ENCODE data around the gene RALGAPA1. TPM values are rescaled to one million over a fixed set of nuclear protein-coding genes. Genes with fewer than 3 reads are reported as not detected.

The RALGAPA1 gene
- total and polyA plus RNA-seq, 2 donors (not counting 1 experiment from before 2014, with no cell fraction given), result 7.2 to 34.5 TPM

- no peak overlapping the region for H3K4me2 ChIP-seq (ENCODE audit: extremely low read depth, insufficient read depth, low read length)
- no peaks in the 10 kb centered on the region for H3K9me3 ChIP-seq (ENCODE audit: control insufficient read depth, insufficient read depth, low read depth, low read length)
- no peaks in the 10 kb centered on the region for H3K79me2 ChIP-seq (ENCODE audit: control insufficient read depth, insufficient read depth, low read length)
- no peaks in the 10 kb centered on the region for H3K36me3 ChIP-seq (ENCODE audit: control insufficient read depth, insufficient read depth, low read length)
- H3K4me1 ChIP-seq (ENCODE audit: control insufficient read depth, extremely low read depth, insufficient read depth, low read length), result no peaks in the 10 kb centered on the region
- no peak overlapping the region for H2AFZ ChIP-seq (ENCODE audit: low read length)
- H3K27me3 ChIP-seq (ENCODE audit: control insufficient read depth, insufficient read depth, low read length), result no peaks in the 10 kb centered on the region
- H3K27ac ChIP-seq (ENCODE audit: insufficient read depth, low read length), result no peak overlapping the region
- H3K9ac ChIP-seq (ENCODE audit: insufficient read depth, low read length), result no peak overlapping the region
- TF ChIP-seq CTCF (conservative IDR thresholded peaks at IDR 0.05 in 1 of 2, IDR thresholded peaks at IDR 0.05 in 1 of 2; ENCODE audit: low read depth in 1 of 2, low read length in 2 of 2) (no peak), EZH2 (IDR thresholded peaks at IDR 0.05; ENCODE audit: low read length, missing control alignments) (no peak)
- no peak for DNase-seq (ENCODE audit: low read depth in 2 of 2)
- no peaks in the 10 kb centered on the region for H4K20me1 ChIP-seq (ENCODE audit: control insufficient read depth, extremely low read depth, insufficient read depth, low read length)
- no peak overlapping the region for H3K4me3 ChIP-seq (replicated peaks in 1 of 4; ENCODE audit: control extremely low read depth in 1 of 4, insufficient read depth in 1 of 4, low read depth in 3 of 4, low read length in 4 of 4)
Observed at GRCh38 chr14:35573911-35574310, 235.2 kb downstream of the RALGAPA1 start.

GRCh38 chr14:35571598-35571997, 237.5 kb downstream of the RALGAPA1 start:
- Histone ChIP-seq H3K79me2 (ENCODE audit: control insufficient read depth, insufficient read depth, low read length) (no peaks in the 10 kb centered on the region), H3K4me1 (ENCODE audit: control insufficient read depth, extremely low read depth, insufficient read depth, low read length) (no peaks in the 10 kb centered on the region), H3K36me3 (ENCODE audit: control insufficient read depth, insufficient read depth, low read length) (no peaks in the 10 kb centered on the region), H3K27me3 (ENCODE audit: control insufficient read depth, insufficient read depth, low read length) (no peaks in the 10 kb centered on the region), H3K4me3 (replicated peaks in 1 of 4; ENCODE audit: control extremely low read depth in 1 of 4, insufficient read depth in 1 of 4, low read depth in 3 of 4, low read length in 4 of 4) (no peak overlapping the region), H3K9me3 (ENCODE audit: control insufficient read depth, insufficient read depth, low read depth, low read length) (no peaks in the 10 kb centered on the region), H2AFZ (ENCODE audit: low read length) (no peak overlapping the region), H4K20me1 (ENCODE audit: control insufficient read depth, extremely low read depth, insufficient read depth, low read length) (no peaks in the 10 kb centered on the region), H3K9ac (ENCODE audit: insufficient read depth, low read length) (no peak overlapping the region), H3K27ac (ENCODE audit: insufficient read depth, low read length) (no peak overlapping the region), H3K4me2 (ENCODE audit: extremely low read depth, insufficient read depth, low read length) (no peak overlapping the region)
- TF ChIP-seq CTCF (conservative IDR thresholded peaks at IDR 0.05 in 1 of 2, IDR thresholded peaks at IDR 0.05 in 1 of 2; ENCODE audit: low read depth in 1 of 2, low read length in 2 of 2) (no peak), EZH2 (IDR thresholded peaks at IDR 0.05; ENCODE audit: low read length, missing control alignments) (no peak)
- no peak for DNase-seq (ENCODE audit: low read depth in 2 of 2)

GRCh38 chr14:35565871-35566464, 243.1 kb downstream of the RALGAPA1 start:
- H3K27me3 ChIP-seq (ENCODE audit: control insufficient read depth, insufficient read depth, low read length), result no peaks in the 10 kb centered on the region
- no peak for TF ChIP-seq EZH2 (IDR thresholded peaks at IDR 0.05; ENCODE audit: low read length, missing control alignments)
- no peak for TF ChIP-seq CTCF (conservative IDR thresholded peaks at IDR 0.05 in 1 of 2, IDR thresholded peaks at IDR 0.05 in 1 of 2; ENCODE audit: low read depth in 1 of 2, low read length in 2 of 2)
- H3K79me2 ChIP-seq (ENCODE audit: control insufficient read depth, insufficient read depth, low read length), result no peaks in the 10 kb centered on the region
- H3K4me3 ChIP-seq (replicated peaks in 1 of 4; ENCODE audit: control extremely low read depth in 1 of 4, insufficient read depth in 1 of 4, low read depth in 3 of 4, low read length in 4 of 4), result no peak overlapping the region
- no peak overlapping the region for H3K4me2 ChIP-seq (ENCODE audit: extremely low read depth, insufficient read depth, low read length)
- H4K20me1 ChIP-seq (ENCODE audit: control insufficient read depth, extremely low read depth, insufficient read depth, low read length), result no peaks in the 10 kb centered on the region
- no peak for DNase-seq (ENCODE audit: low read depth in 2 of 2)
- H3K9ac ChIP-seq (ENCODE audit: insufficient read depth, low read length), result no peak overlapping the region
- no peaks in the 10 kb centered on the region for H3K9me3 ChIP-seq (ENCODE audit: control insufficient read depth, insufficient read depth, low read depth, low read length)
- H3K36me3 ChIP-seq (ENCODE audit: control insufficient read depth, insufficient read depth, low read length), result no peaks in the 10 kb centered on the region
- no peak overlapping the region for H3K27ac ChIP-seq (ENCODE audit: insufficient read depth, low read length)
- H2AFZ ChIP-seq (ENCODE audit: low read length), result no peak overlapping the region
- no peaks in the 10 kb centered on the region for H3K4me1 ChIP-seq (ENCODE audit: control insufficient read depth, extremely low read depth, insufficient read depth, low read length)

Data from fibroblast of lung (primary cell).